LHCN-M2 (cell line): Measurements from ENCODE around the gene CNTNAP2. TPM values are rescaled to one million over a fixed set of nuclear protein-coding genes. Genes with fewer than 3 reads are reported as not detected.
A peak's percentile ranks its signal among the peaks of the same experiment; 100 is the strongest.
"Not testable (repeated sequence)": the region's sequence is repeated elsewhere in the genome, so short reads cannot be mapped to it uniquely, and the experiment has no call there.

Source experiments
- DNase-seq: peaks from one replicate; pipeline ENCODE4 v3.0.0-alpha.2; 2012; ENCODE audit warnings: low read depth
- total RNA-seq: library from RNA; depleted of rRNA; stranded (reverse); fragments of >200 nt; gene quantifications from 2 replicates; pipeline ENCODE4 v1.2.3, GENCODE V29; 2014

The CNTNAP2 gene
- total RNA-seq, 1 experiment from 2014 or later: not detected

DNA sequence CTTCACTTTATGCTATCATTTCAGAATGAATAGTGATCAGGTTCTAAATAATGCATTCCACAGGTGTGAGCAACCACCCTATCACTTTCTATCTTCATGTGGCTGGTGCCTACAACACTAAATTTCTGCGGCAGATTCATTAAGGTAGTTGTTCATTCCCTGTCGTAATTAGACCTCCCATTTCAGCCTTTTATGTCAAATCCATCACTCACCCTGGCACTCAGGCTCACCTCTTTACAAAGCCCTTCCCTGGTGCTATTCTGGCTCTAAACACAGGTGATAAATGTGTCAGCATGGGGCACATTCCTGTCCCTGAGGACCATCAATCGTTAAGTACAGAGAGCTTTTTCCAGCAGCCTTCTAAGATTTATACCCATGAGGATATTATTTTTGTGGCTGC lies 2173.9 kb downstream of the CNTNAP2 start:
- DNase-seq: no peak

DNA sequence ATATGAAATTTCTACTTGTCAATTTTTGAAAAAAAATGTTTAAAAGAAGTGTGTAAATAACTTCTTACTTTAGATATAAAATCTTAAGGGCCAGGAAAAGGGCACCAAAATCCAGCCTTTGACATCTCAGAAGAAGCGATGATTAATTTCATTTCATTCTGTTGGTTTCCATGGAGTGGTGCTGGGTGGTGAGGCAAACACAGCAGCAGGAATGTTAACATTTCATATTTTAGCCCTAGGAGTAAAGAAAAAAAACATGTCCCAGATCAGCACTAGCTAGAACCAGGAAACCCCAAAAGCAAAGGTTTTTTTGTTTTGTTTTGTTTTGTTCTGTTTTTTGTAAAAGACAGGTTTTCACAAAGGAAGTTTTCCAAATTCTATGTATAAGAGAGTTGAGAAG lies 2175.2 kb downstream of the CNTNAP2 start:
- no peak for DNase-seq

DNA sequence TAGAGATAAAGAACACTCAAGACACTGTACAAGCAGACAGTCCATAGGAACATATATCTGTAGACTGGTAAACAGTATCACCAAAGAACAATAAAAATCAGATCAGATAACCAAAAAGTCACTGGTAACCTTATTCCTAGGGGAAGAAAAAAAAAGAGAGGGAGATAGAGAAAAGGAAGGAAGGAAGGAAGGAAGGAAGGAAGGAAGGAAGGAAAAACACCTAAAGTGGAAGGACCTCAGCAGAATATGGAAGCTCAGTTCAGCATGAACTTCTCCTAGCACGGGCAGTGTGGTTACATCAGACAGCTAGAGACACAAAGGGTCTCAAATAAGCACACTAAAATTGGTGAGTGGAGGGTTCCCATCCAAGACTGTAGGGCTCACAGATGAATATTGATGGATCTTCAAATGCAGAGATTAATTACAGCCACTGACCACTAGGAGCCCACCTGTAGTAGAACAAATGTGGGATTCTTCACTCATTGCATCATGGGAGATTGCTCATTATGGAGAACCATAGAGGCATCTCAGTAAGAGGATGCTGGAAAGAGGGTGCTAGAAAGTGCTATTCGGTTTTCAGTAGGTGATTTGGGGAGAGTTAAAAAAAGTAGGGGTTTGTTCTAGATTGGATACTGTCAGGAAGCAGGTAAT lies 2180.5 kb downstream of the CNTNAP2 start:
- no peak for DNase-seq

DNA sequence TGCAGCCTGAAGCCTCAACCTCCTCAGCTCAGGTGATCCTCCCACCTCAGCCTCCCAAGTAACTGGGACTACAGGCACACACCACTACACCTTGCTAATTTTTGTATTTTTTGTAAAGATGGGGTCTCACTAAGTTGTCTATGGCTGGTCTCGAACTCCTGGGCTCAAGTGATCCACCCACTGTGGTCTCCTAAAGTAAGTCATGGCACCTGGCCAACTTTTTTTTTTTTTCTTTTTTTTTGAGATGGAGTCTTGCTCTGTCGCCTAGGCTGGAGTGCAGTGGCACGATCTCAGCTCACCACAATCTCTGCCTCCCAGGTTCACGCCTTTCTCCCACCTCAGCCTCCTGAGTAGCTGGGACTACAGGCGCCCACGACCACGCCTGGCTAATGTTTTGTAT lies 2182.2 kb downstream of the CNTNAP2 start:
- not testable (repeated sequence) for DNase-seq

DNA sequence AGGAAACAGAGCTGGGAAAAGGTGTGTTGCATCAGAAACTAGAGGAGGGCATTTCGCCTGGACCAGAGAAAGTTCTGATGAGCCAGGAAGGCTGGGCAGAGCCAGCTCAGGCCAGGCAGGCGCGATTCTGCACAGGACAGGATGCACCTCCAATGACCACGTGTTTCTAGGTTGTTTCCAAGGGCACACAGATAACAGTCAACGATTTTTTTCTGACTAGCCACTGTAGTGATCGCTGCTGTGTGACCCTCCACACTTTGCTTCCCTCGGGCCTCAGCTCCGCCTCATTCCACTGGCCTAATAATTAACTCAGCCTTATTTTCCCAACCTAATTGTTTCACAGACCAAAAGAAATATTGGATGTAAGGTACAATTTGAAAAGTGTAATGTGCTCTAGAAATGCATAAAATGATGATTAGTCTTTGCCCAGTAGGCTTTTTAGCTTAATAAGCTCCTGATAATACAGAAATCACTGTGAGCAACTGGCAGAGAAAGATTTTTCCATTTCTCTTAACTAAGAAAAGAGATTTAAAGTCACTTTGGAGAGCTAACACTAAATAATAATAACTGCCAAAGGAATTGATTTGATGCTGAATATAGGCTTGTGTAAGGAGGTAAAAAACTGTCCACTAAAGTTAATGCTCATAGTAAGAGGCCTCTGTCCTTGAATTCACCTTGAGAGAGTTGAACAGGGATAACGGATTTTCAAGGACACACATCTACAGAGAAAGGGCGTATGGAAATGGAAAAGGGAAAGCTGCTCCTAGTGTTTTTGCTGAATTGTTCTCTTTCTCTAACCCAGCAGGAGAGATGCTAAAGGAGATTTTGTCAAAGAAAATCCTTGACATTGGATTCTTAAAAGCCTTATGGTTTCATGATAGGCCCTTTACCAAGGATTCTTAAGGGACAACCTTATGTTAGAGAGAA lies 2183.0 kb downstream of the CNTNAP2 start:
- DNase-seq: no peak

DNA sequence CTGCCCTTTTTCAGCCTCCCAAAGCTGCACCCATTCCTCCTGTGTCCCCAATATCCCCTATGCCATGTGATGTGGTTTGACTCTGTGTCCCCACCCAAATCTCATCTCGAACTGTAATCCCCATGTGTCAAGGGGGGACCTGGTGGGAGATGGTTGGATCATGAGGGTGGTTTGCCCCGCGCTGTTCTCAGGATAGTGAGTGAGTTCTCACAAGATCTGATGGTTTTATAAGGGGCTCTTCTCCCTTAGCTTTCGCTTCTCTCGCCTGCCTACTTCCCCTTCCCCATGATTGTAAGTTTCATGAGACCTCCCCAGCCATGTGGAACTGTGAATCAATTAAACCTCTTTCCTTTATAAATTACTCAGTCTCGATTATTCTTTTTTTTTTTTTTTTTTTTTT lies 2185.8 kb downstream of the CNTNAP2 start:
- DNase-seq: not testable (repeated sequence)

DNA sequence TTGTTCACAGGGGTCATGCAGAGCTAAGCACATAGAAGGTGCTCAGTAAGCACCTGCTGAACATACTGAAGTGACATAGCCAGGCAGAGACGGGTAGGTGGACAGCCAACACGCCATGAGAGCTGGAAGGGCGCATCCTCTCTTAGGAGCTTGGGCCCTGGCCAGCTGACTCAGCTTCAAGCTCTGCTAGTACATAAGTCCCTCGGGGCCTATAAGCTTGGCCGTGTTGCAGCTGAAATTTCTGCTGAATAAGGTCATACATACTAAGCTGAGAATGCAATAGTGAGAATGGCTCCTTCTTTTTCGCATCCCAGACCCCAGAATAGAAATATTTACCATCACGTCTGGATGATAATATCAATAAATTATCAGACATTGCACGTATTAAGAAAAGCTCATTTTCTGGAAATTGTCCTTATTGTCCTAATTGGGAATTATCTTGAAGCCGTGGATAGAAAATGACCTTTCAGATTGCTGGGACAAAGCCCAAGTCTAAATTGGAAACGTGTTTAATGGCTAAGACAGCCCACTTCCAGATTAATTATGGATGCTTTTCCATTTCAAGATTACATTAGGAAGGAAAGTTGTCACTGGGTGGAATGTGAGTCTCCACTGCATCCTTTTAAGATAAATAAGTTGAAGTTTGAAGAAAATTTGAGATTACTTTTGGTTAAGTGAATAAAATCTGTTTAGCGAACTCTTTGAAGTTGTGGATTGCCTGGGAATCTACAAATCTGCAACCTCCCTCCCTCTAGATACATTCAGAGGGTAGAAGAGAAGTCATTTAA lies 2186.9 kb downstream of the CNTNAP2 start:
- peak; percentile 53 for DNase-seq

DNA sequence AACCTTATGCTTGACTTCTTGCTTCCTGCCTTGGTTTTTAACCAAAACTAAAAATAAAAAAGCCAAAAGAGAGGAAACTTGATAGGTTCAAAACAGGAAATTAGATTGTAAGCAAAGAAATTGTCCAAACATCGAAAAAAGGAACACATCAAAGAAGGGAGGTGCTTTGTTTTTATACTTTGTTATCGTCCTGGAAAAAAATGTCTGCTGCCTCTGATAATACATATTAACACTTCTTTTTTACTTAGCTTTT lies 2187.4 kb downstream of the CNTNAP2 start:
- DNase-seq: no peak

DNA sequence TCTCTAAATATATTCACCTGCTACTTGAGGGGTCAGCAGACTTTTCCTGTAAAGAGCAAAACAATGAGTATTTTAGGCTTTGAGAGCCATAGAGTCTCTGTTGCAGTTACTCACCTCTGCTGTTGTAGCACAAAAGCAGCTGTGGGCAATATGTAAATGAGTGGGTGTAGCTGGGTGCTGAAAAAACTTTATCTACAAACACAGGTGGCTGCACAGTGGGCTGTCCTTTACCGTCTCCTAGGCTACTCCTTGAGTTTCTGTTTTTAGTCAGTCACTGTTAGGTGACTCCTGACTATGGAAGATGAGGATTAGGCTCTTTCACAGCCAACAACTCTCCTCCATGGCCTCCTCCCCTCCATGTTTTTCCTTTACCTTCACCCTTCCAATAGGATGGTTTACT lies 2187.9 kb downstream of the CNTNAP2 start:
- DNase-seq: no peak

DNA sequence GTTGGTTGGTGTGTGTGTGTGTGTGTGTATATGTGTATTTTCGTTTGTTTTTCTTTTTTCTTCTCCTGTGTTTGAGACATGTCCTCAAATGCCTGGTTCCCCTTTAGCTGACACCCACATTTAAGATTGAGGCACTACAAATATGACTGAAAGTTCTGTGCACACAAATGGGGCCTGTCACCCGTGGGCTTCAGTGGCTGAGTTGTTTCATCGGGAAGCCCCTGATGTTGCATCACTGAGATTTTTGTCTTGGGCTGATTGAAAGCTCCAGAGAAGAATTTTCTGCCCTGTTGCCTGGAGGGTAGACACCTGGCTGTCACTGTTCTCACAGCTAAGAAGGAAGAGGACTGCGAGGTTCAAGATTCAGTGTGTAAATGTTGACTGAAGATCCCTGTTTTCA lies 2190.2 kb downstream of the CNTNAP2 start:
- no peak for DNase-seq

DNA sequence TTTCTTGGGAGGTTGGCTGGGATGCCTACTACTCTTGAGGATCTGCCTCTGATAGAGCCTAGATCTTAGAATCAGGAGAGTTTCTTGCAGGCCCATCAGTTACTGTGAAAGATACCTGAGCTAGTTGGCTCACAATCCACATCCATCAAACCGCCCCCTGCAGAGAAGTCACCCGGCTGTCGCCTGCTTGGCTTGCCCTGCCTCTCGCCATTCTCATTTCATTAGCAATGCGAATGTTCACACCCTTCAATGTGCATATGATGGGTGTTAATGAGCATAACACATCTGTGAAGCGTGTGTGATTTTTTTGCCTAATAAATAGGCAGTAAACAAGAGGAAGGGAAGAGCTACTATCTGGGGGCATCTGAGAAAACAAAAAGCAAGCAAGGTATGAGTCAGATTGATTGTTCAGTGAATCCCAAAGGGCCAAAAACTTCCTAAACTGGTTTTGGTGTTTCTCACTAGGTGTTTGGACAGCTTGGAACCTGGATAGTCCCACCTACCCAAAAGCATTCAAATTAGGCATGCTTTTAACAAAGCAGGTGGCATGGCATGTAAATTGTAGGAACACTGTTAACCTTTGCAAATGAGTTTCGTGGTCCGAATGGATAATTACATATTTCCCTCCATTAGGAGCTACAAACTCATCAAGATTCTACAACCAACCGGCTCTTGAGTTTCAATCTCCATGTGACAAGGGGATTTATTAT lies 2201.7 kb downstream of the CNTNAP2 start:
- DNase-seq: no peak

DNA sequence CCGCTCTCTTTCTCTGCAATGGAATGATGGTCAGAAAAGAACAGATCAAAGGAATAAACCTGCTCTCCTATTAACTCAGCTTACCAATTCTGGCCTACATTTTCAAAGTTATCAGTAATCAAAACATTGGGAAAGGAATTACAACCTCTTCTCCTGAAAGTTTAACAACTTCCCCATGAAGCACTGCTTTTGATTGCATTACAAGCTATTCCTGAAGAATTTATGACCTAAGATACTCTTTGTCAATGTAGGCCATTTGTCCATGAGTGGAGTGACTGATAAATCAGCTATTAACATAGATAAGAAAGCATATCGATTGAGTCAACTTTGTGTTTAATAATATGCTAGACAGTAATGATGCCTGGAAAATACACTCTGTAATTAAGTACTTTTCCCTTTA lies 2202.2 kb downstream of the CNTNAP2 start:
- no peak for DNase-seq

DNA sequence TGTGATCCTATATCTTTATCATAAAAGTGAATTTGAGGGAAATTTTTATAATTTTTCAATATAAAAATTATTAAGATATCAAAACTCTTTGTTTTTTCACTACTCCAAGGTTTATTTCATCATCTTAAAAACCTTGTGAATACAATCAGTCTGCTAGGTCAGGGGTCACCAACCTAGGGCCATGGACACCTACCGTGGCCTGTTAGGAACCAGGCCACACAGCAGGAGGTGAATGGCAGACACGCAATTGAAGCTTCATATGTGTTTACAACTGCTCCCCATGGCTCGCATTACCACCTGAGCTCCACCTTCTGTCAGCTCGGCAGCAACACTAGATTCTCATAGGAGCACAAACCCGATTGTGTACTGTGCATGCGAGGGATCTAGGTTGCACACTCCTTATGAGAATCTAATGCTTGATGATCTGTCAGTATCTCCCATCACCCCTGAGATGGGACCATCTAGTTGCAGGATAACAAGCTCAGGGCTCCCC lies 2202.8 kb downstream of the CNTNAP2 start:
- DNase-seq: no peak

DNA sequence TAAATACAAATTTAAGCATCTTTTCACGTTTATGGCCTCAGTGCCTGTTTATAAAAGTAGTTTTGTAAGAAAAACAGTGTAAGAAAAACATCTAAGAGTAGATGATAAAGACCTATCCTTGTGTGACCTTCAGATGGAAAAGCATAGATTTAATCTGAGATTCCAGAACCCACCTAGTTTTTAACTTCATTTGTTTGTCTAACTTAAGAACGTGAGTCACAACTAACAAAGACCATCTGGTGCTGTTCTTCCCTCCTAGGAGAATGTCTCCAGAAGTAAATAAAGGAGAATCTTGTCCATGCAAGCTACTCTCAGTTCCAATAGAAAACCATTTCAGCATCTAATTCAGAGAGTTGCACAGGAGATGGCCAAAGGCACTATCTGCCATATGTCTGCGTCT lies 2208.6 kb downstream of the CNTNAP2 start:
- DNase-seq: no peak

DNA sequence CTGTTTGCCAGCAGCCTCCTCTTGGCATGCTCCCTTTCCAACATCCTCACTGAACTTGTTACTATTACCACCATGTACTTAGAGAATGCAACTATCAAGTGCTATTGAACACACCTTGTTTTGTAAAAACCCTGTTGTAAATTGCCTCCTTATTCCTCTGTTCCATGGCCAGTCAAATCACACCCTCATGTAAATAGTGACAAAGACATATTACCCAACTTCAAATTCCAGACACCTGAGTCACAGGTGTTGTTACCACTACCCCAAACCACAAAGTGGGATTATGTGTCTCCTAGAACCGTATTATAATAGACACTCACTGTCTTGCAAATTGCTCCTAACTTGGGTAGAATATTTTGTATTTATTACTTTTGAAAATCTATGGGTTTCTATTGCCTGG lies 2210.8 kb downstream of the CNTNAP2 start:
- DNase-seq: peak; percentile 7

DNA sequence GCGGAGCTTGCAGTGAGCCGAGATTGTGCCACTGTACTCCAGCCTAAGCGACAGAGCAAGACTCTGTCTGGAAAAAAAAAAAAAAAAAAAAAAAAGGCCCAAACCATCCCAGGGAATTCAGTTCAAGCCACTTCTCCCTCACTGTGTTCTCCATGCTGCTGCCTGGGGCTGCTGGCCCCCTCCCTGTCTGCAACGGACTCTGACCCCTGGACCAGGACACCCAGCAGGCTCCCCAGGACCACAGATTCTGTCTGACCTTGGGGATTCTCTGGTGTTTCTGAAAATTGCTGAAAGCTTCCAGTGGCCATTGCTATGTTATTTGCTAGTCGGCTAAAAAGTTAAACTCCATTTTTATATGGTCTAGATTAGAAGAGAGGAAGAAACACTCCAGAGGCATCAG lies 2212.3 kb downstream of the CNTNAP2 start:
- no peak for DNase-seq

DNA sequence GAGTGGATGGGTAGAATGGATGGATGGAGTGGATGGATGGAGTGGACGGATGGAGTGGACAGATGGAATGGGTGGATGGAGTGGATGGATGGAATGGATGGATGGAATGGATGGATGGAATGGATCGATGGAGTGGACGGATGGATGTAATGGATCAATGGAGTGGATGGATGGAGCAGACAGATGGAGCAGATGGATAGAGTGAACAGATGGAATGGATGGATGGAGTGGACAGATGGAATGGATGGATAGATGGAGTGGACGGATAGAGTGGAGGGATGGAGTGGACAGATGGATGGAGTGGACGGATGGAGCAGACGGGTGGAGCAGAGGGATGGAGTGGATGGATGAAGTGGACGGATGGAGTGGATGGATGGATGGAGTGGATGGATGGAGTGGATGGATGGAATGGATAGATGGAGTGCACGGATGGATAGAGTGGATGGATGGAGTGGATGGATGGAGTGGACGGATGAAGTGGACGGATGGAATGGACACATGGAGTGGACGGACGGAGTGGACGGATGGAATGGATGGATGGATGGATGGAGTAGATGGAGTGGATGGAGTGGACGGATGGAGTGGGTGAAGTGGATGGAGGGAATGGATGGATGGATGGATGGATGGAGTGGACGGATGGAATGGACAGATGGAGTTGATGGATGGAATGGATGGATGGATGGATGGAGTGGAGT lies 2213.7 kb downstream of the CNTNAP2 start:
- DNase-seq: no peak

DNA sequence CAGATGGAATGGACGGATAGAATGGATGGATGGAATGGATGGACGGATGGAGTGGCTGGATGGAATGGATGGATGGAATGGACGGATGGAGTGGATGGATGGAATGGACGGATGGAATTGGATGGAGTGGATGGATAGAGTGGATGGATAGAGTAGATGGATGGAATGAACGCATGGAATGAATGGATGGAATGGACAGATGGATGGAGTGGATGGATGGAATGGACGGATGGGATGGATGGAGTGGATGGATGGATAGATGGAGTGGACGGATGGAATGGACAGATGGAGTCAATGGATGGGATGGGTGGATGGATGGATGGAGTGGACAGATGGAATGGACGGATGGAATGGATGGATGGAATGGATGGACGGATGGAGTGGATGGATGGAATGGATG lies 2214.2 kb downstream of the CNTNAP2 start:
- no peak for DNase-seq

DNA sequence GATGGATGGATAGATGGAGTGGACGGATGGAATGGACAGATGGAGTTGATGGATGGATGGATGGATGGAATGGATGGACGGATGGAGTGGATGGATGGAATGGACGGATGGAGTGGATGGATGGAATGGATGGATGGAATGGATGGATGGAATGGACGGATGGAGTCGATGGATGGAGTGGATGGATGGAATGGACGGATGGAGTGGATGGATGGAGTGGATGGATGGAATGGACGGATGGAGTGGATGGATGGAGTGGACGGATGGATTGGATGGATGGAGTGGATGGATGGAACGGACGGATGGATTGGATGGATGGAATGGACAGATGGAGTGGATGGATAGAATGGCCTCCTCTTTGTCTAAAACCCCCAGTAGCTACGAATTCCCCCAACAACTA lies 2214.9 kb downstream of the CNTNAP2 start:
- not testable (repeated sequence) for DNase-seq

DNA sequence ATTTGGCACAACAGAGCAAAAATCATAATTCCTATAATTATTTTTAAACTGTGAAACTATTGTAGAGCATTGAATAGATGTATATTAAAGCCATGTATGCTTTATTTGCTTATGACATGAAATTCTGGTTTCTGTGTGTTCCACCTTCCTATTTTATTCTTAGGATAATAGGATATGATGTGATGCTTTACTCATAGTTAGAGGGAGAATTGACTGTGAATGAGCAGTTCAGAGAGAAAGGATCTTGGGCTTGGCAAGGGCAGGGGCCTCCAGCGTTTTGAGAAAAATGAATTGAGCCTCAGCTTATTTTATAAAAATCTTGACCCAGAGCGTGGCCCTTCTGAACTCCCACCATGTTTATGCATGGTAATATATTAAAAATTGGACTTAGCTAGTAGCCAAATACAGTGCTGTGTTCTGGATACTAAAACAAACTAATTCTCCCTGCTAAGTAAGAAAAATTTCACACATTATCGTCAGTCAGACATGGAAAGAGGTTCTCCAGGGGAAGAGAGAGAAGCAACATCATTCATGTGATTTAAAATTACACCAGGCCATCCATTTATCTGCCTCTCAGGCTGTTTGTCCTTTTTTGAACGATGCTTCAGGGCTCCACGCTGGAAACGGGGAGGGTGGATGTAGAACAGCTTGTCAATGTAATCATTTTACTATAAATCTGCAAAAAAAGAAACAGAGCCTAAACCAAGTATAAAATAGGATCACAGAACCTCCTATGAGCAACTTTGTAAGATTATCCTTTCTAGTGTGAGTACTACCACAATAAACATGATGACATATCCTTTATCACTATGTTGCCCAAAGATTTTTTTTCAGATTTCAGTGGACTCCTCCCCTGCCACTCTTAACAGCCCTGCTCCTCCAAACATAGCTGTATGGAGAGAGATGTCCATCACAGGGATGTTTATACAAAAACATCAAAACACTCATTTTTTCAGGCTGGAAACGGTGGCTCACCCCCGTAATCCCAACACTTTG lies 2215.9 kb downstream of the CNTNAP2 start:
- no peak for DNase-seq
